Measurements from ENCODE around the gene TMEM82. TPM values are rescaled to one million over a fixed set of nuclear protein-coding genes. Genes with fewer than 3 reads are reported as not detected.
A peak's percentile ranks its signal among the peaks of the same experiment; 100 is the strongest.

TMEM82 gene
- total and polyA plus RNA-seq, 2 of the 13 experiments (the other 11 are each of a cell fraction or from before 2014, with no cell fraction given): 0.24 to 0.97 TPM

- Histone ChIP-seq H3K9me3 (ENCODE audit: low read length) (no peaks in the 10 kb centered on the region), H3K4me1 (ENCODE audit: insufficient read depth, low read length) (peaks cover 64% of the 10 kb centered on the region), H3K4me2 (ENCODE audit: low read depth, low read length) (peak overlapping the region; percentile 87), H4K20me1 (ENCODE audit: insufficient read depth, low read length) (no peaks in the 10 kb centered on the region), H3K79me2 (ENCODE audit: insufficient read depth, low read length) (no peaks in the 10 kb centered on the region), H3K27me3 (ENCODE audit: control insufficient read depth in 1 of 2, insufficient read depth in 2 of 2, low read length in 2 of 2) (peaks cover 1 to 28% of the 10 kb centered on the region in 2 experiments), H3K27ac (ENCODE audit: extremely low read length, insufficient read depth, low read length) (no peak overlapping the region), H3K36me3 (replicated peaks in 1 of 2; ENCODE audit: control insufficient read depth in 1 of 2, insufficient read depth in 2 of 2, low read length in 2 of 2) (no peaks in the 10 kb centered on the region), H2AFZ (ENCODE audit: low read length) (no peak overlapping the region), H3K4me3 (replicated peaks in 1 of 3; ENCODE audit: insufficient read depth in 1 of 3, low read depth in 2 of 3, low read length in 3 of 3) (peak overlapping the region; percentile 24 to 68 (median 42)), H3K9ac (ENCODE audit: insufficient read depth, low read depth, low read length) (peak overlapping the region; percentile 50)
- BruUV-seq (replicated peaks): no TSS peak
- in situ Hi-C loops (cut with HindIII; ENCODE audit: extremely low pct_ligation_motif_present, low pct_unique_long_range_greater_than_20kb): no loop called here
- DNase-seq (ENCODE audit: low spot score) (no peak), FAIRE-seq (peak; percentile 60), ATAC-seq (peak; percentile 66)
- intact Hi-C loops (cut with micrococcal nuclease; ENCODE audit: unreplicated experiment): loop anchor here (10.0 kb wide), 1 partner anchor 65 kb away; the partner anchor contains the start of gene PLEKHM2
- 16% methylated on average over 9 of the region's 19 CpGs for WGBS (ENCODE audit: low lambda C conversion rate)
- CTCF ChIA-PET (ENCODE audit: low intra/inter-chr PET ratio, low total read pairs): no interaction called here
- POLR2A ChIA-PET: no interaction called here
- TF ChIP-seq TEAD3 (CRISPR knock-in tag; optimal IDR thresholded peaks at IDR 0.05; ENCODE audit: borderline replicate concordance) (peak; percentile 68), ZNF124 (CRISPR knock-in tag; IDR thresholded peaks at IDR 0.05) (no peak), ZNF446 (CRISPR knock-in tag; IDR thresholded peaks at IDR 0.05) (no peak), SIN3A (IDR thresholded peaks at IDR 0.05; ENCODE audit: borderline replicate concordance, low read depth, low read length) (no peak), TMF1 (CRISPR knock-in tag; IDR thresholded peaks at IDR 0.05; ENCODE audit: low read depth) (no peak), ZIK1 (CRISPR knock-in tag; IDR thresholded peaks at IDR 0.05; ENCODE audit: borderline replicate concordance, low read depth) (no peak), SPEN (CRISPR knock-in tag; IDR thresholded peaks at IDR 0.05; ENCODE audit: low read depth) (peak; percentile 49; the same call in 1 of the 2 replicates), GABPA (IDR thresholded peaks at IDR 0.05; ENCODE audit: low read depth, low read length) (no peak), GABPA (CRISPR knock-in tag; IDR thresholded peaks at IDR 0.05; ENCODE audit: low read depth) (no peak), ZHX1 (CRISPR knock-in tag; IDR thresholded peaks at IDR 0.05; ENCODE audit: low read depth) (no peak), ZNF430 (CRISPR knock-in tag; IDR thresholded peaks at IDR 0.05) (no peak), ZNF251 (CRISPR knock-in tag; IDR thresholded peaks at IDR 0.05) (no peak), ETV5 (CRISPR knock-in tag; IDR thresholded peaks at IDR 0.05; ENCODE audit: borderline replicate concordance) (peak; percentile 45; the same call in 1 of the 2 replicates), ZSCAN21 (CRISPR knock-in tag; IDR thresholded peaks at IDR 0.05; ENCODE audit: borderline replicate concordance) (no peak), ZNF143 (CRISPR knock-in tag; IDR thresholded peaks at IDR 0.05) (no peak), ZC3H4 (CRISPR knock-in tag; IDR thresholded peaks at IDR 0.05; ENCODE audit: borderline replicate concordance) (no peak), ZKSCAN1 (IDR thresholded peaks at IDR 0.05; ENCODE audit: low read length) (no peak), ZBTB7A (CRISPR knock-in tag; IDR thresholded peaks at IDR 0.05) (peak; percentile 54; the same call in 1 of the 2 replicates), SRF (IDR thresholded peaks at IDR 0.05; ENCODE audit: low read depth, low read length) (no peak), ZNF101 (CRISPR knock-in tag; IDR thresholded peaks at IDR 0.05; ENCODE audit: borderline replicate concordance, low read depth) (no peak), FOSL2 (CRISPR knock-in tag; IDR thresholded peaks at IDR 0.05) (peak; percentile 24; the same call in 1 of the 2 replicates), HMG20A (CRISPR knock-in tag; IDR thresholded peaks at IDR 0.05; ENCODE audit: borderline replicate concordance) (no peak)
These were observed 7.3 kb downstream of the TMEM82 start for GRCh38 chr1:15749399-15750291.
